ENCODE results near the gene TDRD7. TPM values are rescaled to one million over a fixed set of nuclear protein-coding genes. Genes with fewer than 3 reads are reported as not detected.
A peak's percentile ranks its signal among the peaks of the same experiment; 100 is the strongest.

TDRD7 gene
- total RNA-seq, 2 experiments from 2014 or later = 3.7 to 4.0 TPM

DNA sequence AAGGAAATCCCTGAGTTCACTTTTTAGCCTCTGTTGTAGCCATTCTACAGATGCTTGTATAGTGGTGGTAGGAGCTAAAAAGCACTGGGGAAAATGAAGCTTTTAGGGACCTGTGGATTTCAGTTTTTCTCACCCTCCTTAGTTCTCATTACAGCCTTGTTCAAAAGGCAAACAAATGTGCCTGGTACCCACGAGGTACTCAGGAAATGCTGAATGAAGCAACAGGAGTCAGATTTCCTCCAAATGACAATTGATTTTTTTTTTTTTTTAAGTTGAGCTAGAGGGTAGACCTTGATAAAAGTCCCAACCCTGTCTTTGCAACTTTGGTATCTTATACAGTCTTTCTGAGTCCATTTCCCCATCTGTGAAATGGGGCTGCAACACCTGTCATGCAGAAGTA lies 68.3 kb downstream of the TDRD7 start:
- Mint-ChIP-seq H3K27me3 (no peaks in the 10 kb centered on the region), H3K9me3 (peaks cover 5% of the 10 kb centered on the region), H3K36me3 (ENCODE audit: low read depth) (peaks cover 30% of the 10 kb centered on the region), H3K4me3 (no peak overlapping the region), H3K27ac (no peak overlapping the region), H3K4me1 (ENCODE audit: low read depth) (no peaks in the 10 kb centered on the region)
- no peak for TF ChIP-seq CTCF (IDR thresholded peaks at IDR 0.05)
- no peak for ATAC-seq
- CTCF ChIA-PET = interaction anchor here (1.0 to 2.9 kb wide), 4 partner anchors 11 to 136 kb away, joined by 4 to 24 read pairs (median 8); no protein-coding TSS in a partner anchor
- POLR2A ChIA-PET = no interaction called here
- intact Hi-C loops (cut with micrococcal nuclease) = no loop called here
- no peak for DNase-seq

GRCh38 chr9:97480749-97481148 lies 68.9 kb downstream of the TDRD7 start:
- Mint-ChIP-seq H3K4me3 (no peak overlapping the region), H3K27me3 (no peaks in the 10 kb centered on the region), H3K27ac (no peak overlapping the region), H3K9me3 (peaks cover 5% of the 10 kb centered on the region), H3K4me1 (ENCODE audit: low read depth) (no peaks in the 10 kb centered on the region), H3K36me3 (ENCODE audit: low read depth) (peaks cover 30% of the 10 kb centered on the region)
- TF ChIP-seq CTCF (IDR thresholded peaks at IDR 0.05) = no peak
- DNase-seq (no peak), ATAC-seq (no peak)
- intact Hi-C loops (cut with micrococcal nuclease) = no loop called here
- ChIA-PET CTCF (interaction anchor here (0.8 to 2.9 kb wide), 5 partner anchors 11 to 135 kb away, joined by 3 to 24 read pairs (median 4); partner anchors contain the start of gene TMOD1), POLR2A (no interaction called here)

DNA sequence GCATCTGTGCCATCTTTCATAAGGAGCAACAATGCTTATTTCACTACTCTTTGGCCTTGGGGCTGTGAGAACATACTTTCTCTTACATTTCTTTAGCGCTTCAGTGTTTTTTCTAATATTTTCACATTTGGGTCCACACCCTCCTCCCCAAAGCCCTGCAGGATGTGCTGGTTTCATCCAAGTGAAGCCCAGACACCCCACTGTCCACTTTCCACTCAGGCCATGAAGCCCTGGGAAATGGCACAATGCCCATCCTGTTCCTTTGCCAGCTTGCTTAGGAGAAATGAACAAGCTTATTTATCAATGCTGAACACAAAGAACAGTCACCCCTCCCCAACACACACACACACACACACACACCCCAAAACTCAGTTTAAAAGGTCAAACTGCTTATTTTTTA lies 72.2 kb downstream of the TDRD7 start:
- intact Hi-C loops (cut with micrococcal nuclease) = no loop called here
- Mint-ChIP-seq H3K36me3 (ENCODE audit: low read depth) (peaks cover 38% of the 10 kb centered on the region), H3K9me3 (peaks cover 14% of the 10 kb centered on the region), H3K4me1 (ENCODE audit: low read depth) (no peaks in the 10 kb centered on the region), H3K4me3 (no peak overlapping the region), H3K27me3 (no peaks in the 10 kb centered on the region), H3K27ac (no peak overlapping the region)
- no peak for TF ChIP-seq CTCF (IDR thresholded peaks at IDR 0.05)
- CTCF ChIA-PET = interaction anchor here (0.7 to 2.2 kb wide), 4 partner anchors 10 to 114 kb away, joined by 3 to 18 read pairs (median 3); no protein-coding TSS in a partner anchor
- ATAC-seq = no peak
- no peak for DNase-seq
- POLR2A ChIA-PET = interaction anchor here (0.9 kb wide), 1 partner anchor 158 kb away, joined by 5 read pairs; no protein-coding TSS in a partner anchor

DNA sequence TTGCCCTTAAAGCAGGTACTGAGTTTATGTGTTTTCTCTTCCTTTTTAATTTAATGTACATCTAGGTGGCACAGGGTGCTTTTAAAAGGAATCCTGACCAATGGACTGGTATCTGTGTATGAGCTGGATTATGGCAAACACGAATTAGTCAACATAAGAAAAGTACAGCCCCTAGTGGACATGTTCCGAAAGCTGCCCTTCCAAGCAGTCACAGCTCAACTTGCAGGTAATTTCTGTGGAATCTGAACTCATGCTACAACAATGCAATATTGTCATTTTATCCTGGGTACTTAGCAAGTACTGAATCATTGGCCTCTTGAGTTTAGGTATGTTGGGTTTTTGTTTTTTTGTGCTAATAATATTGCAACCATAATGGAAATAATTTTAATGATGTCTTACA lies 75.2 kb downstream of the TDRD7 start:
- POLR2A ChIA-PET = interaction anchor here (1.1 kb wide), 1 partner anchor 111 kb away, joined by 3 read pairs; no protein-coding TSS in a partner anchor
- peaks cover 30% of the 10 kb centered on the region for H3K36me3 Mint-ChIP-seq (ENCODE audit: low read depth)

More for the DNA sequence above, 75.2 kb downstream of the TDRD7 start:
- Mint-ChIP-seq H3K9me3 (peaks cover 11% of the 10 kb centered on the region), H3K27ac (no peak overlapping the region), H3K27me3 (no peaks in the 10 kb centered on the region), H3K4me3 (no peak overlapping the region), H3K4me1 (ENCODE audit: low read depth) (no peaks in the 10 kb centered on the region)
- CTCF ChIA-PET = interaction anchor here (1.0 to 2.1 kb wide), 5 partner anchors 10 to 128 kb away, joined by 3 to 11 read pairs (median 3); no protein-coding TSS in a partner anchor
- DNase-seq = no peak
- ATAC-seq = no peak
- peak; percentile 21 for TF ChIP-seq CTCF (IDR thresholded peaks at IDR 0.05)
- intact Hi-C loops (cut with micrococcal nuclease) = no loop called here

All from activated CD8-positive, alpha-beta T cell treated with anti-CD3 and anti-CD28 coated beads for 36 hours (primary cell).